Measurements from ENCODE around the gene CWC27. TPM values are rescaled to one million over a fixed set of nuclear protein-coding genes. Genes with fewer than 3 reads are reported as not detected.

The CWC27 gene
- total and polyA plus RNA-seq, 2 donors from 2014 or later = 16.5 to 17.3 TPM

- DNase-seq = no peak
- no peaks in the 10 kb centered on the region for H3K36me3 ChIP-seq (ENCODE audit: control insufficient read depth in 2 of 3, insufficient read depth in 3 of 3, low read length in 3 of 3)
- H3K27me3 ChIP-seq (ENCODE audit: control insufficient read depth, insufficient read depth, low read length) = no peaks in the 10 kb centered on the region
- no peak overlapping the region for H3K4me3 ChIP-seq (ENCODE audit: low read length in 3 of 3)
- H3K27ac ChIP-seq (ENCODE audit: low read depth in 2 of 2, low read length in 2 of 2) = no peak overlapping the region
- H3K9ac ChIP-seq (ENCODE audit: low read length in 3 of 3) = no peak overlapping the region
- peaks cover 0 to 3% (median 0%) of the 10 kb centered on the region in 3 donors for H3K9me3 ChIP-seq (ENCODE audit: control insufficient read depth in 2 of 3, insufficient read depth in 1 of 3, low read length in 3 of 3)
- H3K4me1 ChIP-seq (ENCODE audit: control insufficient read depth in 2 of 3, insufficient read depth in 2 of 3, low read depth in 1 of 3, low read length in 3 of 3) = no peaks in the 10 kb centered on the region
- intact Hi-C loops (cut with DNase I) = no loop called here
- no peak for TF ChIP-seq CTCF (IDR thresholded peaks at IDR 0.05; ENCODE audit: borderline replicate concordance, extremely low read depth, insufficient read depth)
- no peak for FAIRE-seq
These were observed 145.7 kb downstream of the CWC27 start for GRCh38 chr5:64914396-64914795.

GRCh38 chr5:64918083-64918482 lies 149.4 kb downstream of the CWC27 start:
- Histone ChIP-seq H3K36me3 (ENCODE audit: control insufficient read depth in 2 of 3, insufficient read depth in 3 of 3, low read length in 3 of 3) (no peaks in the 10 kb centered on the region), H3K4me1 (ENCODE audit: control insufficient read depth in 2 of 3, insufficient read depth in 2 of 3, low read depth in 1 of 3, low read length in 3 of 3) (no peaks in the 10 kb centered on the region), H3K9me3 (ENCODE audit: control insufficient read depth in 2 of 3, insufficient read depth in 1 of 3, low read length in 3 of 3) (peaks cover 0 to 15% (median 0%) of the 10 kb centered on the region in 3 donors), H3K27me3 (ENCODE audit: control insufficient read depth, insufficient read depth, low read length) (no peaks in the 10 kb centered on the region), H3K4me3 (ENCODE audit: low read length in 3 of 3) (no peak overlapping the region), H3K27ac (ENCODE audit: low read depth in 2 of 2, low read length in 2 of 2) (no peak overlapping the region), H3K9ac (ENCODE audit: low read length in 3 of 3) (no peak overlapping the region)
- intact Hi-C loops (cut with DNase I) = no loop called here
- TF ChIP-seq CTCF (IDR thresholded peaks at IDR 0.05; ENCODE audit: borderline replicate concordance, extremely low read depth, insufficient read depth) = no peak
- FAIRE-seq (no peak), DNase-seq (no peak)

GRCh38 chr5:64921386-64921785 lies 152.7 kb downstream of the CWC27 start:
- no peaks in the 10 kb centered on the region for H3K4me1 ChIP-seq (ENCODE audit: control insufficient read depth in 2 of 3, insufficient read depth in 2 of 3, low read depth in 1 of 3, low read length in 3 of 3)
- no peak overlapping the region for H3K9ac ChIP-seq (ENCODE audit: low read length in 3 of 3)
- FAIRE-seq (no peak), DNase-seq (no peak)
- no peaks in the 10 kb centered on the region for H3K27me3 ChIP-seq (ENCODE audit: control insufficient read depth, insufficient read depth, low read length)
- intact Hi-C loops (cut with DNase I) = no loop called here
- no peak for TF ChIP-seq CTCF (IDR thresholded peaks at IDR 0.05; ENCODE audit: borderline replicate concordance, extremely low read depth, insufficient read depth)
- no peak overlapping the region for H3K27ac ChIP-seq (ENCODE audit: low read depth in 2 of 2, low read length in 2 of 2)
- H3K4me3 ChIP-seq (ENCODE audit: low read length in 3 of 3) = no peak overlapping the region
- peaks cover 0 to 15% (median 0%) of the 10 kb centered on the region in 3 donors for H3K9me3 ChIP-seq (ENCODE audit: control insufficient read depth in 2 of 3, insufficient read depth in 1 of 3, low read length in 3 of 3)
- H3K36me3 ChIP-seq (ENCODE audit: control insufficient read depth in 2 of 3, insufficient read depth in 3 of 3, low read length in 3 of 3) = no peaks in the 10 kb centered on the region

GRCh38 chr5:64923151-64923685 lies 154.5 kb downstream of the CWC27 start:
- intact Hi-C loops (cut with DNase I) = no loop called here
- Histone ChIP-seq H3K9ac (ENCODE audit: low read length in 3 of 3) (no peak overlapping the region), H3K9me3 (ENCODE audit: control insufficient read depth in 2 of 3, insufficient read depth in 1 of 3, low read length in 3 of 3) (peaks cover 0 to 15% (median 0%) of the 10 kb centered on the region in 3 donors), H3K27ac (ENCODE audit: low read depth in 2 of 2, low read length in 2 of 2) (no peak overlapping the region), H3K4me3 (ENCODE audit: low read length in 3 of 3) (no peak overlapping the region), H3K36me3 (ENCODE audit: control insufficient read depth in 2 of 3, insufficient read depth in 3 of 3, low read length in 3 of 3) (no peaks in the 10 kb centered on the region), H3K27me3 (ENCODE audit: control insufficient read depth, insufficient read depth, low read length) (no peaks in the 10 kb centered on the region), H3K4me1 (ENCODE audit: control insufficient read depth in 2 of 3, insufficient read depth in 2 of 3, low read depth in 1 of 3, low read length in 3 of 3) (no peaks in the 10 kb centered on the region)
- FAIRE-seq (no peak), DNase-seq (no peak)
- no peak for TF ChIP-seq CTCF (IDR thresholded peaks at IDR 0.05; ENCODE audit: borderline replicate concordance, extremely low read depth, insufficient read depth)

Measured in kidney (tissue), 14 donors.